Measurements from ENCODE around the gene TFF2. TPM values are rescaled to one million over a fixed set of nuclear protein-coding genes. Genes with fewer than 3 reads are reported as not detected.

Gene TFF2
- polyA plus RNA-seq, 1 of the 3 experiments (the other 2 are of a cell fraction) = not detected

- Histone ChIP-seq H3K27me3 (ENCODE audit: insufficient read depth) (no peaks in the 10 kb centered on the region), H2AFZ (ENCODE audit: low read depth) (no peak overlapping the region), H3K36me3 (replicated peaks in 1 of 2; ENCODE audit: control insufficient read depth in 1 of 2, insufficient read depth in 2 of 2, low read length in 1 of 2) (no peaks in the 10 kb centered on the region), H4K20me1 (ENCODE audit: insufficient read depth) (no peaks in the 10 kb centered on the region), H3K79me2 (ENCODE audit: insufficient read depth) (no peaks in the 10 kb centered on the region), H3K4me1 (ENCODE audit: control insufficient read depth in 1 of 2, insufficient read depth in 2 of 2, low read depth in 1 of 2, low read length in 1 of 2) (peaks cover 0 to 2% of the 10 kb centered on the region in 2 experiments; a peak in 1 of 4 replicates), H3F3A (replicated peaks; ENCODE audit: insufficient read depth) (no peaks in the 10 kb centered on the region), H3K9me3 (no peaks in the 10 kb centered on the region), H3K4me3 (ENCODE audit: low read depth in 2 of 2, low read length in 1 of 2) (no peak overlapping the region), H3K9me2 (no peaks in the 10 kb centered on the region), H3K4me2 (no peak overlapping the region), H3K9ac (no peak overlapping the region), H3K27ac (ENCODE audit: low read depth in 2 of 2, low read length in 1 of 2) (no peak overlapping the region)
- 53% methylated on average over 6 of the region's 6 CpGs for WGBS (ENCODE audit: low lambda C conversion rate)
- DNase-seq = no peak
- no peak for TF ChIP-seq RXRA (IDR thresholded peaks at IDR 0.05; ENCODE audit: borderline replicate concordance, low read depth)
- TF ChIP-seq GABPA (IDR thresholded peaks at IDR 0.05; ENCODE audit: low read depth) = no peak
- no peak for TF ChIP-seq ZBTB33 (IDR thresholded peaks at IDR 0.05; ENCODE audit: borderline replicate concordance, low read depth)
- TF ChIP-seq, protein P1, sequence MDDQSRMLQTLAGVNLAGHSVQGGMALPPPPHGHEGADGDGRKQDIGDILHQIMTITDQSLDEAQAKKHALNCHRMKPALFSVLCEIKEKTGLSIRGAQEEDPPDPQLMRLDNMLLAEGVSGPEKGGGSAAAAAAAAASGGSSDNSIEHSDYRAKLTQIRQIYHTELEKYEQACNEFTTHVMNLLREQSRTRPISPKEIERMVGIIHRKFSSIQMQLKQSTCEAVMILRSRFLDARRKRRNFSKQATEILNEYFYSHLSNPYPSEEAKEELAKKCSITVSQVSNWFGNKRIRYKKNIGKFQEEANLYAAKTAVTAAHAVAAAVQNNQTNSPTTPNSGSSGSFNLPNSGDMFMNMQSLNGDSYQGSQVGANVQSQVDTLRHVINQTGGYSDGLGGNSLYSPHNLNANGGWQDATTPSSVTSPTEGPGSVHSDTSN (IDR thresholded peaks at IDR 0.05) = no peak
- no peak for TF ChIP-seq YY1 (IDR thresholded peaks at IDR 0.05; ENCODE audit: low read depth)
- TF ChIP-seq EZH2phosphoT487 (IDR thresholded peaks at IDR 0.05; ENCODE audit: borderline replicate concordance, low read depth) = no peak
- no peak for TF ChIP-seq NRF1 (IDR thresholded peaks at IDR 0.05; ENCODE audit: low read depth, low read length)
- no peak for TF ChIP-seq SMC3 (IDR thresholded peaks at IDR 0.05; ENCODE audit: low read depth, low read length)
- ChIA-PET CTCF (interaction anchor here (1.1 kb wide), 1 partner anchor 170 kb away, joined by 3 read pairs; no protein-coding TSS in a partner anchor), POLR2A (no interaction called here)
Measured at GRCh38 chr21:42314616-42315295, 36.0 kb downstream of the TFF2 start.

- no peak overlapping the region for H3K9ac ChIP-seq
- DNase-seq = no peak
- no peaks in the 10 kb centered on the region for H3K9me3 ChIP-seq
- H3F3A ChIP-seq (replicated peaks; ENCODE audit: insufficient read depth) = no peaks in the 10 kb centered on the region
- H3K4me3 ChIP-seq (ENCODE audit: low read depth in 2 of 2, low read length in 1 of 2) = no peak overlapping the region
- H3K27ac ChIP-seq (ENCODE audit: low read depth in 2 of 2, low read length in 1 of 2) = no peak overlapping the region
- H3K4me2 ChIP-seq = no peak overlapping the region
- H3K4me1 ChIP-seq (ENCODE audit: control insufficient read depth in 1 of 2, insufficient read depth in 2 of 2, low read depth in 1 of 2, low read length in 1 of 2) = peaks cover 0 to 7% of the 10 kb centered on the region in 2 experiments; a peak in 1 of 4 replicates
- H3K79me2 ChIP-seq (ENCODE audit: insufficient read depth) = no peaks in the 10 kb centered on the region
- H4K20me1 ChIP-seq (ENCODE audit: insufficient read depth) = no peaks in the 10 kb centered on the region
- WGBS (ENCODE audit: low lambda C conversion rate) = 61% methylated on average over 9 of the region's 13 CpGs
- no peaks in the 10 kb centered on the region for H3K27me3 ChIP-seq (ENCODE audit: insufficient read depth)
- ChIA-PET CTCF (interaction anchor here (1.1 kb wide), 1 partner anchor 169 kb away, joined by 3 read pairs; no protein-coding TSS in a partner anchor), POLR2A (no interaction called here)
- H2AFZ ChIP-seq (ENCODE audit: low read depth) = no peak overlapping the region
- no peaks in the 10 kb centered on the region for H3K36me3 ChIP-seq (replicated peaks in 1 of 2; ENCODE audit: control insufficient read depth in 1 of 2, insufficient read depth in 2 of 2, low read length in 1 of 2)
- no peaks in the 10 kb centered on the region for H3K9me2 ChIP-seq
- TF ChIP-seq EP300 (IDR thresholded peaks at IDR 0.05; ENCODE audit: borderline replicate concordance in 1 of 2, low read depth in 1 of 2, low read length in 1 of 2) = no peak
Measured at GRCh38 chr21:42313501-42313969, 37.3 kb downstream of the TFF2 start.

All from SK-N-SH (cell line).